ENCODE results near the gene TRNAU1AP. TPM values are rescaled to one million over a fixed set of nuclear protein-coding genes. Genes with fewer than 3 reads are reported as not detected.

Gene TRNAU1AP
- total and polyA plus RNA-seq, 2 donors (not counting 1 experiment from before 2014, with no cell fraction given) = 25.1 to 31.7 TPM

DNA sequence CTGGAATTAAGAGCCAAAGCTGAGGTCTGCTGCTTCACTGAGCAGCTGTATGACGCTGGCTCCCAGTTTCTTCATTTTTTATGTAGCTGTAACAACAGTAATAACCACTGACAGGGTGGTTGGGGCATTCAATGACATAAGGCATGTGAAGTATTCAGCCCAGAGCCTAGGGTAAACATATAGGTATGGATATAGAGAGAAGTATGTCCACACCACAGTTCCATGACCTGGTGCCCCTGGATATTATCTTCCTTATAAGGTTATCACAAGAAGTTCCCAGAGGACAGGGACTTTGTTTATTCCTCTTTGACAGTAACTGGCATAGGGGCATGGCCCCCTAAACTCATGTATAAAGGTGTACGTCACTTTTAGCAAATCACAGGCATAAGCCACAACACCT is 53.9 kb downstream of the TRNAU1AP start:
- Histone ChIP-seq H3K27me3 (ENCODE audit: control insufficient read depth, insufficient read depth, low read length) (no peaks in the 10 kb centered on the region), H3K27ac (ENCODE audit: insufficient read depth, low read length) (no peak overlapping the region), H3K79me2 (ENCODE audit: control insufficient read depth, insufficient read depth, low read length) (no peaks in the 10 kb centered on the region), H3K36me3 (ENCODE audit: control insufficient read depth, insufficient read depth, low read length) (peaks cover 11% of the 10 kb centered on the region), H2AFZ (ENCODE audit: low read length) (no peak overlapping the region), H4K20me1 (ENCODE audit: control insufficient read depth, extremely low read depth, insufficient read depth, low read length) (no peaks in the 10 kb centered on the region), H3K9ac (ENCODE audit: insufficient read depth, low read length) (no peak overlapping the region), H3K4me3 (replicated peaks in 1 of 4; ENCODE audit: control extremely low read depth in 1 of 4, insufficient read depth in 1 of 4, low read depth in 3 of 4, low read length in 4 of 4) (no peak overlapping the region), H3K4me2 (ENCODE audit: extremely low read depth, insufficient read depth, low read length) (no peak overlapping the region), H3K9me3 (ENCODE audit: control insufficient read depth, insufficient read depth, low read depth, low read length) (no peaks in the 10 kb centered on the region), H3K4me1 (ENCODE audit: control insufficient read depth, extremely low read depth, insufficient read depth, low read length) (peaks cover 7% of the 10 kb centered on the region)
- no peak for DNase-seq (ENCODE audit: low read depth in 2 of 2)
- no peak for TF ChIP-seq EZH2 (IDR thresholded peaks at IDR 0.05; ENCODE audit: low read length, missing control alignments)
- TF ChIP-seq, protein P1, sequence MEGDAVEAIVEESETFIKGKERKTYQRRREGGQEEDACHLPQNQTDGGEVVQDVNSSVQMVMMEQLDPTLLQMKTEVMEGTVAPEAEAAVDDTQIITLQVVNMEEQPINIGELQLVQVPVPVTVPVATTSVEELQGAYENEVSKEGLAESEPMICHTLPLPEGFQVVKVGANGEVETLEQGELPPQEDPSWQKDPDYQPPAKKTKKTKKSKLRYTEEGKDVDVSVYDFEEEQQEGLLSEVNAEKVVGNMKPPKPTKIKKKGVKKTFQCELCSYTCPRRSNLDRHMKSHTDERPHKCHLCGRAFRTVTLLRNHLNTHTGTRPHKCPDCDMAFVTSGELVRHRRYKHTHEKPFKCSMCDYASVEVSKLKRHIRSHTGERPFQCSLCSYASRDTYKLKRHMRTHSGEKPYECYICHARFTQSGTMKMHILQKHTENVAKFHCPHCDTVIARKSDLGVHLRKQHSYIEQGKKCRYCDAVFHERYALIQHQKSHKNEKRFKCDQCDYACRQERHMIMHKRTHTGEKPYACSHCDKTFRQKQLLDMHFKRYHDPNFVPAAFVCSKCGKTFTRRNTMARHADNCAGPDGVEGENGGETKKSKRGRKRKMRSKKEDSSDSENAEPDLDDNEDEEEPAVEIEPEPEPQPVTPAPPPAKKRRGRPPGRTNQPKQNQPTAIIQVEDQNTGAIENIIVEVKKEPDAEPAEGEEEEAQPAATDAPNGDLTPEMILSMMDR (conservative IDR thresholded peaks at IDR 0.05 in 1 of 2, IDR thresholded peaks at IDR 0.05 in 1 of 2; ENCODE audit: low read depth in 1 of 2, low read length in 2 of 2) = no peak

DNA sequence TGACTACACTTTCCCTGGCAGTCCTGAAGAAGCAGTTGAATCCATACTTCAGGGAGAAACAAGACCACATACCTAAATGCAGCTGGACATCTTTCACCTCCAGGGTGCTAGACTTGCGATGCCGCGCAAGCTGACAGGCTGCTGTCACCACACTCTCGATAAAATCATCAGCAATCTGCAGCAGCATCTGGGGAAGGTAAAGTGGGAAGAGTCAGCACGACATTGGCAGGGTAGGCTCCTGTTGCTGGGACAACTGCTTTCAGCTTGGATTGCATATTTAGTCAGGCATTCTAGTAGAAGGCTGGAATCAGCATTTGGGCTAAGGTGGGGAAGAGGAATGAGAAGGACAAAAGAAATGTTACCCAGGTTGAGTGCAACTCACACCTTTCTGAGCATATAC is 60.3 kb downstream of the TRNAU1AP start:
- H3K4me2 ChIP-seq (ENCODE audit: extremely low read depth, insufficient read depth, low read length) = no peak overlapping the region
- TF ChIP-seq, protein P1 (conservative IDR thresholded peaks at IDR 0.05 in 1 of 2, IDR thresholded peaks at IDR 0.05 in 1 of 2; ENCODE audit: low read depth in 1 of 2, low read length in 2 of 2) = no peak
- no peak for TF ChIP-seq EZH2 (IDR thresholded peaks at IDR 0.05; ENCODE audit: low read length, missing control alignments)
- H4K20me1 ChIP-seq (ENCODE audit: control insufficient read depth, extremely low read depth, insufficient read depth, low read length) = no peaks in the 10 kb centered on the region

More for the DNA sequence above, 60.3 kb downstream of the TRNAU1AP start:
- no peak overlapping the region for H2AFZ ChIP-seq (ENCODE audit: low read length)
- no peak overlapping the region for H3K9ac ChIP-seq (ENCODE audit: insufficient read depth, low read length)
- H3K4me1 ChIP-seq (ENCODE audit: control insufficient read depth, extremely low read depth, insufficient read depth, low read length) = no peaks in the 10 kb centered on the region
- H3K9me3 ChIP-seq (ENCODE audit: control insufficient read depth, insufficient read depth, low read depth, low read length) = no peaks in the 10 kb centered on the region
- no peak overlapping the region for H3K27ac ChIP-seq (ENCODE audit: insufficient read depth, low read length)
- no peaks in the 10 kb centered on the region for H3K27me3 ChIP-seq (ENCODE audit: control insufficient read depth, insufficient read depth, low read length)
- no peak overlapping the region for H3K4me3 ChIP-seq (replicated peaks in 1 of 4; ENCODE audit: control extremely low read depth in 1 of 4, insufficient read depth in 1 of 4, low read depth in 3 of 4, low read length in 4 of 4)
- DNase-seq (ENCODE audit: low read depth in 2 of 2) = no peak
- no peaks in the 10 kb centered on the region for H3K79me2 ChIP-seq (ENCODE audit: control insufficient read depth, insufficient read depth, low read length)
- H3K36me3 ChIP-seq (ENCODE audit: control insufficient read depth, insufficient read depth, low read length) = peaks cover 11% of the 10 kb centered on the region

Other genes with a start within 250 kb of the TRNAU1AP start
- 26.1 and 29.3 TPM in 2 replicates for gene MED18, start 224.0 kb upstream of the TRNAU1AP start, total RNA-seq
- 14.5 and 16.3 TPM in 2 replicates for gene MED18, start 224.0 kb upstream of the TRNAU1AP start, polyA plus RNA-seq
- gene PHACTR4, start 183.3 kb upstream of the TRNAU1AP start, total RNA-seq = 4.4 and 6.9 TPM in 2 replicates
- 5.5 and 8.4 TPM in 2 replicates for gene PHACTR4, start 183.3 kb upstream of the TRNAU1AP start, polyA plus RNA-seq
- gene RCC1, start 47.0 kb upstream of the TRNAU1AP start, total RNA-seq = 63.6 and 74.0 TPM in 2 replicates
- gene RCC1, start 47.0 kb upstream of the TRNAU1AP start, polyA plus RNA-seq = 16.4 and 28.4 TPM in 2 replicates
- 4.1 and 5.8 TPM in 2 replicates for gene RAB42, start 39.2 kb downstream of the TRNAU1AP start, total RNA-seq
- gene RAB42, start 39.2 kb downstream of the TRNAU1AP start, polyA plus RNA-seq = 2.7 and 3.4 TPM in 2 replicates
- 52.2 and 52.4 TPM in 2 replicates for gene TAF12, start 90.0 kb downstream of the TRNAU1AP start, total RNA-seq
- 49.7 and 66.2 TPM in 2 replicates for gene TAF12, start 90.0 kb downstream of the TRNAU1AP start, polyA plus RNA-seq
- gene RNU11, start 95.5 kb downstream of the TRNAU1AP start, total RNA-seq = not detected in 2 replicates
- not detected in 2 replicates for gene RNU11, start 95.5 kb downstream of the TRNAU1AP start, polyA plus RNA-seq
- gene GMEB1, start 115.7 kb downstream of the TRNAU1AP start, total RNA-seq = 5.4 and 6.2 TPM in 2 replicates
- gene GMEB1, start 115.7 kb downstream of the TRNAU1AP start, polyA plus RNA-seq = 8.9 and 9.4 TPM in 2 replicates
- gene YTHDF2, start 183.9 kb downstream of the TRNAU1AP start, total RNA-seq = 57.3 and 57.5 TPM in 2 replicates
- gene YTHDF2, start 183.9 kb downstream of the TRNAU1AP start, polyA plus RNA-seq = 87.9 and 89.0 TPM in 2 replicates

All from fibroblast of lung (primary cell).